T-helper 9 cell (primary cell): Measurements from ENCODE around the gene GNB1L.

Source experiments
- DNase-seq: peaks from one replicate; pipeline ENCODE4 v3.0.0-alpha.2; 2020

The GNB1L gene

GRCh38 chr22:19875531-19876313 lies 21.0 kb upstream of the GNB1L start:
- DNase-seq: no peak

GRCh38 chr22:19875061-19875530 lies 20.4 kb upstream of the GNB1L start:
- DNase-seq: no peak

- no peak for DNase-seq
These were observed 19.8 kb upstream of the GNB1L start for GRCh38 chr22:19874307-19875060.

- DNase-seq: no peak
These were observed 19.3 kb upstream of the GNB1L start for GRCh38 chr22:19873960-19874306.

- no peak for DNase-seq
These were observed 18.7 kb upstream of the GNB1L start for GRCh38 chr22:19873138-19873959.

- DNase-seq: no peak
These were observed 18.1 kb upstream of the GNB1L start for GRCh38 chr22:19872779-19873137.

- DNase-seq: no peak
These were observed 17.4 kb upstream of the GNB1L start for GRCh38 chr22:19871845-19872778.

- no peak for DNase-seq
These were observed 16.6 kb upstream of the GNB1L start for GRCh38 chr22:19871023-19871844.

GRCh38 chr22:19870153-19871022 lies 15.7 kb upstream of the GNB1L start:
- DNase-seq: no peak

- DNase-seq: no peak
These were observed 15.0 kb upstream of the GNB1L start for GRCh38 chr22:19869497-19870152.

GRCh38 chr22:19868773-19869471 lies 14.2 kb upstream of the GNB1L start:
- no peak for DNase-seq

- no peak for DNase-seq
These were observed 13.7 kb upstream of the GNB1L start for GRCh38 chr22:19868333-19868732.

GRCh38 chr22:19867617-19868016 lies 12.9 kb upstream of the GNB1L start:
- no peak for DNase-seq

- DNase-seq: no peak
These were observed 12.0 kb upstream of the GNB1L start for GRCh38 chr22:19866665-19867009.

- DNase-seq: no peak
These were observed 10.6 kb upstream of the GNB1L start for GRCh38 chr22:19865141-19865829.

GRCh38 chr22:19864538-19865106 lies 9.9 kb upstream of the GNB1L start:
- DNase-seq: no peak

- DNase-seq: no peak
These were observed 8.9 kb upstream of the GNB1L start for GRCh38 chr22:19863571-19863970.

- no peak for DNase-seq
These were observed 8.1 kb upstream of the GNB1L start for GRCh38 chr22:19862619-19863246.
